H9 (cell line): Measurements from ENCODE around the gene GPR35. TPM values are rescaled to one million over a fixed set of nuclear protein-coding genes. Genes with fewer than 3 reads are reported as not detected.
"Not testable (repeated sequence)": the region's sequence is repeated elsewhere in the genome, so short reads cannot be mapped to it uniquely, and the experiment has no call there.

Experiments used
- DNase-seq: peaks from one replicate; pipeline ENCODE4 v3.0.0-alpha.2; 2017
- H2AFZ ChIP-seq: one replicate; pipeline ENCODE4 v1.6.1; 2013; ENCODE audit warnings: mild to moderate bottlenecking, low read length, control low read depth, moderate library complexity
- H2AK5ac ChIP-seq: 2 replicates; pipeline ENCODE4 v1.6.1; 2013; ENCODE audit warnings: low read length, control low read depth, mixed read lengths; ENCODE audit not compliant: insufficient read length
- H2BK120ac ChIP-seq: one replicate; pipeline ENCODE4 v1.6.1; 2013; ENCODE audit warnings: low read depth, mild to moderate bottlenecking, low read length, control low read depth, inconsistent platforms; ENCODE audit not compliant: poor library complexity, severe bottlenecking
- H2BK12ac ChIP-seq: 2 replicates; pipeline ENCODE4 v1.6.1; 2013; ENCODE audit warnings: low read length, control low read depth, mixed read lengths, low read depth; ENCODE audit not compliant: insufficient read length
- H2BK15ac ChIP-seq: 2 replicates; pipeline ENCODE4 v1.6.1; 2013; ENCODE audit warnings: low read depth, low read length, control low read depth
- H2BK20ac ChIP-seq: one replicate; pipeline ENCODE4 v1.6.1; 2013; ENCODE audit warnings: low read depth, mild to moderate bottlenecking, low read length, control low read depth, inconsistent platforms; ENCODE audit not compliant: poor library complexity, severe bottlenecking
- H2BK5ac ChIP-seq: 2 replicates; pipeline ENCODE4 v1.6.1; 2013; ENCODE audit warnings: low read length, control low read depth, mixed read lengths; ENCODE audit not compliant: insufficient read length
- H3K14ac ChIP-seq: 2 replicates; pipeline ENCODE4 v1.6.1; 2013; ENCODE audit warnings: low read length, control low read depth; ENCODE audit not compliant: insufficient read depth
- H3K18ac ChIP-seq: 2 replicates; pipeline ENCODE4 v1.6.1; 2013; ENCODE audit warnings: low read depth, mild to moderate bottlenecking, mixed read lengths, low read length, control low read depth; ENCODE audit not compliant: insufficient read length
- H3K23ac ChIP-seq: 2 replicates; pipeline ENCODE4 v1.6.1; 2013; ENCODE audit warnings: low read length, control low read depth, mixed read lengths, low read depth; ENCODE audit not compliant: insufficient read length
- H3K23me2 ChIP-seq: 2 replicates; pipeline ENCODE4 v1.6.1; 2013; ENCODE audit warnings: low read depth, mild to moderate bottlenecking, mixed read lengths, low read length, control low read depth; ENCODE audit not compliant: insufficient read length, poor library complexity, severe bottlenecking
- H3K27ac ChIP-seq: 2 replicates; pipeline ENCODE4 v1.5.1; 2013; ENCODE audit warnings: low read length, control low read depth, mixed read lengths, low read depth; ENCODE audit not compliant: insufficient read length
- H3K27me3 ChIP-seq: 2 replicates; pipeline ENCODE4 v1.6.1; 2013; ENCODE audit warnings: low read length, control low read depth, inconsistent platforms; ENCODE audit not compliant: insufficient read depth
- H3K4ac ChIP-seq: 2 replicates; pipeline ENCODE4 v1.6.1; 2013; ENCODE audit warnings: low read depth, mild to moderate bottlenecking, control low read depth, inconsistent platforms, low read length, moderate library complexity
- H3K4me1 ChIP-seq: 2 replicates; pipeline ENCODE4 v1.6.1; 2013; ENCODE audit warnings: low read length, control low read depth, inconsistent platforms; ENCODE audit not compliant: insufficient read depth
- H3K4me2 ChIP-seq: 2 replicates; pipeline ENCODE4 v1.6.1; 2013; ENCODE audit warnings: low read length, control low read depth, mixed read lengths; ENCODE audit not compliant: insufficient read length, insufficient read depth
- H3K56ac ChIP-seq: 2 replicates; pipeline ENCODE4 v1.6.1; 2013; ENCODE audit warnings: low read depth, mild to moderate bottlenecking, mixed read lengths, low read length, control low read depth; ENCODE audit not compliant: insufficient read length
- H3K79me1 ChIP-seq: 2 replicates; pipeline ENCODE4 v1.6.1; 2013; ENCODE audit warnings: low read depth, mild to moderate bottlenecking, moderate library complexity, low read length, control low read depth, inconsistent platforms; ENCODE audit not compliant: insufficient read depth, poor library complexity, severe bottlenecking
- H3K79me2 ChIP-seq: 2 replicates; pipeline ENCODE4 v1.6.1; 2013; ENCODE audit warnings: low read length, control low read depth, inconsistent platforms; ENCODE audit not compliant: insufficient read depth
- H3K9ac ChIP-seq: 2 replicates; pipeline ENCODE4 v1.6.1; 2013; ENCODE audit warnings: low read length, control low read depth, mixed read lengths; ENCODE audit not compliant: insufficient read length; ENCODE audit errors: extremely low read depth
- H3K9me3 ChIP-seq: one replicate; pipeline ENCODE4 v1.6.1; 2013; ENCODE audit warnings: low read depth, low read length, inconsistent platforms; ENCODE audit not compliant: control insufficient read depth
- H3T11ph ChIP-seq: one replicate; pipeline ENCODE4 v1.6.1; 2013; ENCODE audit warnings: mild to moderate bottlenecking, low read length, control low read depth, inconsistent platforms
- H4K20me1 ChIP-seq: one replicate; pipeline ENCODE4 v1.6.1; 2013; ENCODE audit not compliant: control insufficient read depth, insufficient read length, insufficient read depth
- H4K5ac ChIP-seq: 2 replicates; pipeline ENCODE4 v1.6.1; 2013; ENCODE audit warnings: low read depth, mild to moderate bottlenecking, mixed read lengths, low read length, control low read depth; ENCODE audit not compliant: insufficient read length
- H4K8ac ChIP-seq: replicated peaks from 2 replicates; pipeline ENCODE4 v1.6.1; 2013; ENCODE audit warnings: low read length, control low read depth, mixed read lengths, low read depth; ENCODE audit not compliant: insufficient read length
- H4K91ac ChIP-seq: 2 replicates; pipeline ENCODE4 v1.6.1; 2013; ENCODE audit warnings: low read depth, mild to moderate bottlenecking, moderate library complexity, mixed read lengths, low read length, control low read depth; ENCODE audit not compliant: insufficient read length
- H3K27ac Mint-ChIP-seq, 3 experiments: 2 replicates in 2 of 3; 3 replicates in 1 of 3; pipeline ENCODE4 v1.8.0; 2020 to 2021; ENCODE audit warnings: mixed read lengths in 3 of 3, mild to moderate bottlenecking in 1 of 3, moderate library complexity in 1 of 3
- H3K27me3 Mint-ChIP-seq: 2 replicates; pipeline ENCODE4 v1.8.0; 2021; ENCODE audit warnings: low read depth, mild to moderate bottlenecking, moderate library complexity, mixed read lengths
- H3K36me3 Mint-ChIP-seq, 3 experiments: 2 replicates in 2 of 3; 3 replicates in 1 of 3; pipeline ENCODE4 v1.8.0; 2020 to 2021; ENCODE audit warnings: low read depth in 3 of 3, mixed read lengths in 3 of 3; ENCODE audit not compliant: insufficient read depth in 1 of 3
- H3K4me1 Mint-ChIP-seq, 2 experiments: 2 replicates each; pipeline ENCODE4 v1.8.0; 2020; ENCODE audit warnings: mixed read lengths in 2 of 2
- H3K4me3 Mint-ChIP-seq, 2 experiments: 2 replicates in 1 of 2; 3 replicates in 1 of 2; pipeline ENCODE4 v1.8.0; 2020 to 2021; ENCODE audit warnings: mild to moderate bottlenecking in 2 of 2, mixed read lengths in 2 of 2, moderate library complexity in 1 of 2
- H3K9me3 Mint-ChIP-seq, 2 experiments: 2 replicates in 1 of 2; 3 replicates in 1 of 2; pipeline ENCODE4 v1.8.0; 2020; ENCODE audit warnings: mild to moderate bottlenecking in 2 of 2, mixed read lengths in 2 of 2, moderate library complexity in 1 of 2
- WGBS: extraction: QIAGEN DNeasy Blood & Tissue Kit; methylation state at CpG from one replicate; pipeline ENCODE4 v1.1.7; 2013; ENCODE audit warnings: missing lambda C conversion rate, low lambda C conversion rate, mixed read lengths; ENCODE audit not compliant: insufficient read length; ENCODE audit errors: extremely low coverage; 5-methylcytosine and 5-hydroxymethylcytosine counted together
- total RNA-seq: library from RNA; stranded (reverse); gene quantifications from 2 replicates; pipeline ENCODE4 v1.2.1, GENCODE V29; 2021

GPR35 gene
- total RNA-seq, 1 experiment from 2014 or later: 1.4 TPM

GRCh38 chr2:240678909-240679308 lies 53.6 kb downstream of the GPR35 start:
- not testable (repeated sequence) for H3K4me2 ChIP-seq, H3K27me3 ChIP-seq, H3K4me3 Mint-ChIP-seq, H3K23me2 ChIP-seq, H2BK15ac ChIP-seq, H3K56ac ChIP-seq, H3K23ac ChIP-seq, H3K79me1 ChIP-seq, H3K4me1 ChIP-seq, H4K8ac ChIP-seq, H2AK5ac ChIP-seq, H2BK120ac ChIP-seq, H4K20me1 ChIP-seq, H3K79me2 ChIP-seq, H3K4me1 Mint-ChIP-seq, H2BK5ac ChIP-seq, H2AFZ ChIP-seq, H3K9ac ChIP-seq, H2BK20ac ChIP-seq, H3K27ac Mint-ChIP-seq, H3K14ac ChIP-seq, H2BK12ac ChIP-seq, H3K9me3 ChIP-seq, H3K9me3 Mint-ChIP-seq, H3T11ph ChIP-seq, H4K5ac ChIP-seq, H3K18ac ChIP-seq, H3K4ac ChIP-seq, H3K27ac ChIP-seq, DNase-seq, H4K91ac ChIP-seq, H3K27me3 Mint-ChIP-seq, H3K36me3 Mint-ChIP-seq
- WGBS: no CpG with 5 or more reads among the region's 19 CpGs

GRCh38 chr2:240680185-240680584 lies 54.9 kb downstream of the GPR35 start:
- H3K23me2 ChIP-seq, H2BK5ac ChIP-seq, H3K9me3 Mint-ChIP-seq, H4K8ac ChIP-seq, H3K36me3 Mint-ChIP-seq, H3K4me2 ChIP-seq, H3K4me1 Mint-ChIP-seq, H4K20me1 ChIP-seq, H4K5ac ChIP-seq, H2AFZ ChIP-seq, H3K4ac ChIP-seq, H3K14ac ChIP-seq, H3K27ac ChIP-seq, H3K23ac ChIP-seq, H3K56ac ChIP-seq, H3K9me3 ChIP-seq, H4K91ac ChIP-seq, H3K27me3 Mint-ChIP-seq, H2BK120ac ChIP-seq, H2BK12ac ChIP-seq, H3K18ac ChIP-seq, H3K4me1 ChIP-seq, H2BK15ac ChIP-seq, H2AK5ac ChIP-seq, H3K79me2 ChIP-seq, H3K27me3 ChIP-seq, H3K79me1 ChIP-seq, H3K27ac Mint-ChIP-seq, DNase-seq, H3T11ph ChIP-seq, H3K9ac ChIP-seq, H2BK20ac ChIP-seq, H3K4me3 Mint-ChIP-seq: not testable (repeated sequence)
- no CpG with 5 or more reads among the region's 11 CpGs for WGBS

Other genes with a start within 250 kb of the GPR35 start
- gene GPC1, start 189.8 kb upstream of the GPR35 start, total RNA-seq: 39.4 and 44.0 TPM in 2 replicates
- 8.6 and 13.7 TPM in 2 replicates for gene ANKMY1, start 67.5 kb upstream of the GPR35 start, total RNA-seq
- 1.6 and 2.9 TPM in 2 replicates for gene DUSP28, start 65.1 kb upstream of the GPR35 start, total RNA-seq
- gene RNPEPL1, start 57.0 kb upstream of the GPR35 start, total RNA-seq: 22.5 and 24.7 TPM in 2 replicates
- 45.0 and 47.4 TPM in 2 replicates for gene CAPN10, start 38.7 kb upstream of the GPR35 start, total RNA-seq
- not detected in 2 replicates for gene AQP12B, start 57.4 kb downstream of the GPR35 start, total RNA-seq
- gene AQP12A, start 66.4 kb downstream of the GPR35 start, total RNA-seq: not detected in 2 replicates
- 188 and 204 TPM in 2 replicates for gene KIF1A, start 194.7 kb downstream of the GPR35 start, total RNA-seq
- not detected in 2 replicates for gene AGXT, start 243.3 kb downstream of the GPR35 start, total RNA-seq